ENCODE results near the gene ATXN1.

DNA sequence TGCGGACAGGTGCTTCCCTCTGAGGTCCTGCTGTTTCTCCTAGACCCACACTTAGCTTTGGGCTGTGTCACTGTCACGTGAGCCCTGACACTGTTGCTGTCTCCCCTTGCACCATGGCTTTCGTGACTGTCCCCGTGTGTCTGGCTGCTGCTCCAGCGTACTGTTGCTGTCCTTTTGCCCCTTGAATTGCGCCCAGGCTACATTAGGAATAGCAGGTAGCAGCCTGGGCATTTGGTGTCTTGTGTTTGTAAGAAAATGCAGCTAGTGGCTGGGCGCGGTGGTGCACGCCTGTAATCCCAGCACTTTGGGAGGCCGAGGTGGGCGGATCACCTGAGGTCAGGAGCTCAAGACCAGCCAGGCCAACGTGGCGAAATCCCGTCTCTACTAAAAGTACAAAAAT lies 476.8 kb downstream of the ATXN1 start:
- TF ChIP-seq, protein P1, sequence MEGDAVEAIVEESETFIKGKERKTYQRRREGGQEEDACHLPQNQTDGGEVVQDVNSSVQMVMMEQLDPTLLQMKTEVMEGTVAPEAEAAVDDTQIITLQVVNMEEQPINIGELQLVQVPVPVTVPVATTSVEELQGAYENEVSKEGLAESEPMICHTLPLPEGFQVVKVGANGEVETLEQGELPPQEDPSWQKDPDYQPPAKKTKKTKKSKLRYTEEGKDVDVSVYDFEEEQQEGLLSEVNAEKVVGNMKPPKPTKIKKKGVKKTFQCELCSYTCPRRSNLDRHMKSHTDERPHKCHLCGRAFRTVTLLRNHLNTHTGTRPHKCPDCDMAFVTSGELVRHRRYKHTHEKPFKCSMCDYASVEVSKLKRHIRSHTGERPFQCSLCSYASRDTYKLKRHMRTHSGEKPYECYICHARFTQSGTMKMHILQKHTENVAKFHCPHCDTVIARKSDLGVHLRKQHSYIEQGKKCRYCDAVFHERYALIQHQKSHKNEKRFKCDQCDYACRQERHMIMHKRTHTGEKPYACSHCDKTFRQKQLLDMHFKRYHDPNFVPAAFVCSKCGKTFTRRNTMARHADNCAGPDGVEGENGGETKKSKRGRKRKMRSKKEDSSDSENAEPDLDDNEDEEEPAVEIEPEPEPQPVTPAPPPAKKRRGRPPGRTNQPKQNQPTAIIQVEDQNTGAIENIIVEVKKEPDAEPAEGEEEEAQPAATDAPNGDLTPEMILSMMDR (IDR thresholded peaks at IDR 0.05), result no peak
- no peak for TF ChIP-seq POLR2A (IDR thresholded peaks at IDR 0.05)

Measured in lower leg skin (tissue), 3 donors.